ENCODE measurements around the gene LYZL1.

DNA sequence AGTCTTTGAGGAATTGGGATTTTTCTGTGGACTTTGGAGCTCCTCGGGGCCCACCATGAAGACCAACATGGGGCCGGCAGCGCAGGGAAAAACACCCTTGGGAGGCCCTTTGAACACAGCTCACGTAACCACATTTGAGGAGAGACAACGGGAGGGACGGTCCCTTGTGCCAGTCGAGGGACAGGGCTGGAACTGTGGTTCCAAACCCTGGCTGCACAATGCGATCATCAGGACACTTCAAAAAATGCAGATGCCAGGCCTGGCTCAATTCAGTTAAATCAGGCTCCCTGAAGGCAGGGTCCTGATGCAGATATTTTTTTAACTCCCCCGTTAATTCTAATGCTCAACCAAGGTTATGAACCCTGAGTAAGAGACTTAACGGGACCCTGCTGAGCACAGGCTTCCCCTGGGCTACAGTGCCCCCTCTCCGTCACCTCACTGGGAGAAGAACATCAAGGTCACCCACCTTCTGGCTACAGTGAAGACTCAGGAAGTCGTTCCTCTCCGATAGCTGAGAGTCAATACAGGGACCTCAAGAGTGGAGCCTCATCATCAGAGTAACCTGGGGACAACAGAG is 30.4 kb downstream of the LYZL1 start:
- TF ChIP-seq, protein P1, sequence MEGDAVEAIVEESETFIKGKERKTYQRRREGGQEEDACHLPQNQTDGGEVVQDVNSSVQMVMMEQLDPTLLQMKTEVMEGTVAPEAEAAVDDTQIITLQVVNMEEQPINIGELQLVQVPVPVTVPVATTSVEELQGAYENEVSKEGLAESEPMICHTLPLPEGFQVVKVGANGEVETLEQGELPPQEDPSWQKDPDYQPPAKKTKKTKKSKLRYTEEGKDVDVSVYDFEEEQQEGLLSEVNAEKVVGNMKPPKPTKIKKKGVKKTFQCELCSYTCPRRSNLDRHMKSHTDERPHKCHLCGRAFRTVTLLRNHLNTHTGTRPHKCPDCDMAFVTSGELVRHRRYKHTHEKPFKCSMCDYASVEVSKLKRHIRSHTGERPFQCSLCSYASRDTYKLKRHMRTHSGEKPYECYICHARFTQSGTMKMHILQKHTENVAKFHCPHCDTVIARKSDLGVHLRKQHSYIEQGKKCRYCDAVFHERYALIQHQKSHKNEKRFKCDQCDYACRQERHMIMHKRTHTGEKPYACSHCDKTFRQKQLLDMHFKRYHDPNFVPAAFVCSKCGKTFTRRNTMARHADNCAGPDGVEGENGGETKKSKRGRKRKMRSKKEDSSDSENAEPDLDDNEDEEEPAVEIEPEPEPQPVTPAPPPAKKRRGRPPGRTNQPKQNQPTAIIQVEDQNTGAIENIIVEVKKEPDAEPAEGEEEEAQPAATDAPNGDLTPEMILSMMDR (IDR thresholded peaks at IDR 0.05), result no peak
- TF ChIP-seq POLR2A (IDR thresholded peaks at IDR 0.05) (no peak), POLR2AphosphoS5 (IDR thresholded peaks at IDR 0.05) (no peak), EP300 (IDR thresholded peaks at IDR 0.05) (no peak)

All from upper lobe of left lung (tissue), 4 donors.